IgD-negative memory B cell (primary cell): ENCODE measurements around the gene SEM1. TPM values are rescaled to one million over a fixed set of nuclear protein-coding genes. Genes with fewer than 3 reads are reported as not detected.
A peak's percentile ranks its signal among the peaks of the same experiment; 100 is the strongest.

Source experiments
- H3K27ac Mint-ChIP-seq, 3 donors: one replicate each; pipeline ENCODE4 v1.8.0; 2020 to 2022; ENCODE audit warnings: mild to moderate bottlenecking in 3 of 3, mixed read lengths in 3 of 3, moderate library complexity in 1 of 3
- H3K27me3 Mint-ChIP-seq: one replicate; pipeline ENCODE4 v1.8.0; 2021; ENCODE audit warnings: mixed read lengths
- H3K36me3 Mint-ChIP-seq: one replicate; pipeline ENCODE4 v1.8.0; 2020; ENCODE audit warnings: mild to moderate bottlenecking, mixed read lengths
- H3K4me1 Mint-ChIP-seq, 3 donors: one replicate each; pipeline ENCODE4 v1.8.0; 2020 to 2022; ENCODE audit warnings: mixed read lengths in 3 of 3, mild to moderate bottlenecking in 1 of 3
- H3K4me3 Mint-ChIP-seq, 4 donors: one replicate each; pipeline ENCODE4 v1.8.0; 2020 to 2022; ENCODE audit warnings: mild to moderate bottlenecking in 4 of 4, mixed read lengths in 4 of 4, moderate library complexity in 3 of 4
- H3K9me3 Mint-ChIP-seq, 3 donors: one replicate each; pipeline ENCODE4 v1.8.0; 2020 to 2021; ENCODE audit warnings: mixed read lengths in 3 of 3, mild to moderate bottlenecking in 1 of 3
- polyA plus RNA-seq: library from polyadenylated mRNA; unstranded; fragments of 300-500 nt; fragmentation: Illumina TruSeq; gene quantifications from one replicate; pipeline ENCODE4 v1.2.3, GENCODE V29; 2021

Gene SEM1
- polyA plus RNA-seq, 1 donor from 2014 or later, result 139 TPM

- Mint-ChIP-seq H3K4me3 (no peak overlapping the region), H3K36me3 (peaks cover 28% of the 10 kb centered on the region), H3K27me3 (no peaks in the 10 kb centered on the region), H3K9me3 (peaks cover 4 to 15% (median 5%) of the 10 kb centered on the region in 3 donors), H3K4me1 (peaks cover 7 to 20% (median 15%) of the 10 kb centered on the region in 3 donors), H3K27ac (no peak overlapping the region)
These were observed 23.3 kb downstream of the SEM1 start for GRCh38 chr7:96686305-96686704.

GRCh38 chr7:96685755-96686154, 23.9 kb downstream of the SEM1 start:
- H3K36me3 Mint-ChIP-seq, result peaks cover 32% of the 10 kb centered on the region
- no peaks in the 10 kb centered on the region for H3K27me3 Mint-ChIP-seq
- peaks cover 7 to 20% (median 16%) of the 10 kb centered on the region in 3 donors for H3K4me1 Mint-ChIP-seq
- peaks cover 4 to 15% (median 5%) of the 10 kb centered on the region in 3 donors for H3K9me3 Mint-ChIP-seq
- peak overlapping the region in 1 of 4 donors; percentile 66 for H3K4me3 Mint-ChIP-seq
- H3K27ac Mint-ChIP-seq, result no peak overlapping the region

GRCh38 chr7:96685353-96685752, 24.3 kb downstream of the SEM1 start:
- Mint-ChIP-seq H3K27ac (no peak overlapping the region), H3K4me1 (peaks cover 7 to 23% (median 18%) of the 10 kb centered on the region in 3 donors), H3K36me3 (peaks cover 34% of the 10 kb centered on the region), H3K27me3 (no peaks in the 10 kb centered on the region), H3K9me3 (peaks cover 4 to 15% (median 5%) of the 10 kb centered on the region in 3 donors), H3K4me3 (no peak overlapping the region)

GRCh38 chr7:96679886-96680285, 29.8 kb downstream of the SEM1 start:
- H3K36me3 Mint-ChIP-seq, result peaks cover 30% of the 10 kb centered on the region
- H3K27ac Mint-ChIP-seq, result no peak overlapping the region
- no peaks in the 10 kb centered on the region for H3K27me3 Mint-ChIP-seq
- H3K4me1 Mint-ChIP-seq, result peaks cover 0 to 16% (median 13%) of the 10 kb centered on the region in 3 donors
- peaks cover 4 to 11% (median 5%) of the 10 kb centered on the region in 3 donors for H3K9me3 Mint-ChIP-seq
- H3K4me3 Mint-ChIP-seq, result no peak overlapping the region

DNA sequence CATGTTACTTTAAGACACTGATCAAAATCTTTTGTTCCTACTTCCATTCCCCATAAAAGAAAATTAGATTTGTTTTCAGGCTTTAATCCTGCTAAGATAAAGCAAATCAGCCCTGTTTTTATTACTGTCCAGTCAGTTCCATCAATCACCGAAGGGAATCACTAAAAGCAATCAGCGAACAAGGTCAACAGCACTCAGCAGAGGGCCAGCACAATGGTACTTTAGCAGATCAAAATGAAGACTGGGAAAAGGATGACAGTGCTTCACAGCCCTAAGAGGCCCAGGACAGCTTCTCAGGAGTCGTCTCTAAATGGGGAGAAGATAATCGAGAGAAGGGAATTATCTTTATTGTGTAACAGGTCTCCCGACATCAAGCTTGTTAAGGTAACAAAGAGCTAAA, 32.7 kb downstream of the SEM1 start:
- Mint-ChIP-seq H3K27me3 (no peaks in the 10 kb centered on the region), H3K27ac (no peak overlapping the region), H3K4me3 (no peak overlapping the region), H3K36me3 (peaks cover 19% of the 10 kb centered on the region), H3K9me3 (peaks cover 1 to 2% (median 1%) of the 10 kb centered on the region in 3 donors), H3K4me1 (peaks cover 0 to 8% (median 7%) of the 10 kb centered on the region in 3 donors)

DNA sequence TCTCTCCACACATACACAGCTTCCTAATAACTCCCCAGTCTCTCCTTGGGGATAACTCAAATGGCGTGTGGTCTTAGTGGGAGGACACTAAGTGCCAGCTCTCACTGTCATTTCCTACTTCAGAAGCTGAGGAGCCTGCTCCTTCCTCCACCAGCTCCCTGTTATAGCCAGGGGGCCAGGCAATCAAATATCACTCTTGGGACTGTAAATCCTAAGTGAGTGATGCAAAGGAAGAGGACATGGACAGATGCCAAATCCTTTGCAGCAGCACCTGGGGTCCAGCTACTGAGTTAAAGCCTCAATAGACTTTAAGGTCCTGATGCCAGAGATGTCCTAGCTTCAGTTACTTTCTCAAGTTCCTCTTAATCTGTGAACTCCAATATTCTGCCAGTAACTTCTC, 34.1 kb downstream of the SEM1 start:
- H3K9me3 Mint-ChIP-seq, result no peaks in the 10 kb centered on the region
- no peak overlapping the region for H3K27ac Mint-ChIP-seq
- peaks cover 0 to 5% (median 5%) of the 10 kb centered on the region in 3 donors for H3K4me1 Mint-ChIP-seq
- peaks cover 8% of the 10 kb centered on the region for H3K36me3 Mint-ChIP-seq
- H3K4me3 Mint-ChIP-seq, result no peak overlapping the region
- H3K27me3 Mint-ChIP-seq, result no peaks in the 10 kb centered on the region

- Mint-ChIP-seq H3K4me1 (peaks cover 0 to 2% (median 0%) of the 10 kb centered on the region in 3 donors), H3K27me3 (no peaks in the 10 kb centered on the region), H3K27ac (no peak overlapping the region), H3K36me3 (peaks cover 6% of the 10 kb centered on the region), H3K4me3 (no peak overlapping the region), H3K9me3 (no peaks in the 10 kb centered on the region)
These were observed 35.1 kb downstream of the SEM1 start for GRCh38 chr7:96674565-96674964.

DNA sequence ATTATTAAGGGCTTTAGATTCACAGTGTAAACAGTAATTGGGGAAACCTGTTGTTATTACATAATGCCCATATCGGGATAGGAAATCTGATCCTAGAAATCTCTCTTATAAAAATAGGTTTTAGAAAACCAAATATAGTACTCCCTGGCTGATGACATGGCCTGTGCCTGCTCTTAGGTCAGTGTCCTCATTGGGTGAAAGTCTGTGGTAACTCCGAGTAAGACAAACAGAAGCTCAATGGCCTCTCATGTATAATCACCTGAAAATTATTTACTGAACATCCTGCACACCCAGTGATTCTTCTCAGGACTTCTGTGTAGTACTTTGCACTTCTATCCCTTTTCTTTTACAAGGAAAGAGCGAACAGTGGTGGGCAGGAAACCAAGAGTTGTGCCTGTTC, 37.8 kb downstream of the SEM1 start:
- no peaks in the 10 kb centered on the region for H3K27me3 Mint-ChIP-seq
- H3K4me3 Mint-ChIP-seq, result no peak overlapping the region
- H3K9me3 Mint-ChIP-seq, result no peaks in the 10 kb centered on the region
- H3K36me3 Mint-ChIP-seq, result peaks cover 6% of the 10 kb centered on the region
- peaks cover 0 to 2% (median 0%) of the 10 kb centered on the region in 3 donors for H3K4me1 Mint-ChIP-seq
- peak overlapping the region in 1 of 3 donors; percentile 54 for H3K27ac Mint-ChIP-seq

DNA sequence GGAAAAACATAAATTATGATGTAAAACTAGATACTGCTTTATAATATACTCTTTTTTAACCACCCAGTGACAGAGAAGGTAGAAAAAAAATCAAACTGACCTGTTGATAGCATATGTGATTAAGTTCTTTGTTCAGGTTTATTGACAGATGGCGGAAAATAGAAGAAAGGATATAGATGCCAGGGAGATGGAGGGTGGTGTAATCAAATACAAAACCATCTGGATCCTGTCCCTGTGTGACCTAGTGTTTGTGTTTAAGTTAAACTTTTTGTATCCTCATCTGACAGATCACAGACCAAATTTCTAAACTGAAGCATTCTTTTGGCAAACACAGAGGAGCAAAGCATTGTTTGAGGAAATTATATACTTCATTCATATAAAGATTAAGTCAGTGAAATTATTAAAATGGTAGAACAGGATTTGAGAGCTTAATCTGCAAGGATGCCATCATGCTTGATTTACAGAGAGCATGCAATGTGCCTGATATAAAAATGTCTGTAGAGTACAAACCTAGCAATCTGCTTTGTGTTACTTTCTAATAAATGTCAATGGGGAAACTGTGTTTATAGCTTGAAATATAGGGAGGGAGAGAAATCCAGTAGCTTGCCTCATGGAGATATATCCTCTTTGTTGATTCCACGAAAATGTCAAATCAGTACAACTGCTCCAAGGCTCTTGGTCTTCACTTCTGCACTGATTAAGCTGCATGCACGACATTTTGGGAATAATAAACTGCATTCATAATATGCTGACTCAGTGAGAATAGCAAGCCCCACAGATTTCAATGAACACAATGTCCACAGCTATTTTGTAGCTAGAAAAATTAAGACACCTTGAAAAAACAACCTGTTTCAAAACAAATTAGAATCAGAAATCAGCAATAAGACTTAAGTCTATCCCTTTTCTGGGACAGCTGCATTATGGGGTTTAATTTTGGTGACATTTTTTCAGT, 39.0 kb downstream of the SEM1 start:
- Mint-ChIP-seq H3K4me3 (no peak overlapping the region), H3K27ac (no peak overlapping the region), H3K27me3 (no peaks in the 10 kb centered on the region), H3K36me3 (peaks cover 9% of the 10 kb centered on the region), H3K4me1 (no peaks in the 10 kb centered on the region), H3K9me3 (no peaks in the 10 kb centered on the region)

DNA sequence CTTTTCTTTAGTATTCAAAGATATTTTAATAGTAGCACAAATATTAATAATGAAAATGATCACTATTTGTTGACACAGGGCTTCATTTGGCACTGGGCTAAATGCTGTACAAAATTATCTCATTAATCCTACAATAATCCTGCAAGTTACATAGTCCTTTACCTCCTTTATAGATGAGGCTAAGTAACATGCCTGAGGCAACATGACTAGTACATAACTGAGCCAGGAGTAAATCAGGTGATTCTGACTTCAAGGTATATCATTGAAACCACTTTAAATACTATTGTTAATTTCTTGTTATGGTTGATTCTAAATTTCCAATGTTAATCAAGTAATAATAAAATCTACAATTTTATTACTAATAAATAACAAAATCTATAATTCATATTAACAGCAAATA, 39.8 kb downstream of the SEM1 start:
- no peaks in the 10 kb centered on the region for H3K9me3 Mint-ChIP-seq
- H3K36me3 Mint-ChIP-seq, result peaks cover 9% of the 10 kb centered on the region
- H3K27ac Mint-ChIP-seq, result no peak overlapping the region
- H3K4me1 Mint-ChIP-seq, result no peaks in the 10 kb centered on the region
- no peaks in the 10 kb centered on the region for H3K27me3 Mint-ChIP-seq
- no peak overlapping the region for H3K4me3 Mint-ChIP-seq

- H3K9me3 Mint-ChIP-seq, result peaks cover 0 to 1% (median 0%) of the 10 kb centered on the region in 3 donors
- no peak overlapping the region for H3K27ac Mint-ChIP-seq
- no peaks in the 10 kb centered on the region for H3K27me3 Mint-ChIP-seq
- peaks cover 11 to 12% (median 12%) of the 10 kb centered on the region in 3 donors for H3K4me1 Mint-ChIP-seq
- peaks cover 5% of the 10 kb centered on the region for H3K36me3 Mint-ChIP-seq
- no peak overlapping the region for H3K4me3 Mint-ChIP-seq
These were observed 42.6 kb downstream of the SEM1 start for GRCh38 chr7:96667026-96667425.

- H3K27me3 Mint-ChIP-seq, result no peaks in the 10 kb centered on the region
- no peak overlapping the region for H3K27ac Mint-ChIP-seq
- peaks cover 0 to 2% (median 0%) of the 10 kb centered on the region in 3 donors for H3K9me3 Mint-ChIP-seq
- H3K4me3 Mint-ChIP-seq, result no peak overlapping the region
- peaks cover 3% of the 10 kb centered on the region for H3K36me3 Mint-ChIP-seq
- H3K4me1 Mint-ChIP-seq, result peaks cover 11 to 12% (median 12%) of the 10 kb centered on the region in 3 donors
These were observed 44.0 kb downstream of the SEM1 start for GRCh38 chr7:96665689-96666088.

- Mint-ChIP-seq H3K27ac (no peak overlapping the region), H3K27me3 (no peaks in the 10 kb centered on the region), H3K36me3 (peaks cover 3% of the 10 kb centered on the region), H3K4me1 (peaks cover 11 to 12% (median 12%) of the 10 kb centered on the region in 3 donors), H3K4me3 (no peak overlapping the region), H3K9me3 (peaks cover 0 to 2% (median 0%) of the 10 kb centered on the region in 3 donors)
These were observed 44.9 kb downstream of the SEM1 start for GRCh38 chr7:96664793-96665192.

GRCh38 chr7:96663871-96664445, 45.7 kb downstream of the SEM1 start:
- H3K4me3 Mint-ChIP-seq, result no peak overlapping the region
- H3K9me3 Mint-ChIP-seq, result peaks cover 0 to 2% (median 0%) of the 10 kb centered on the region in 3 donors
- H3K27me3 Mint-ChIP-seq, result no peaks in the 10 kb centered on the region
- peaks cover 3% of the 10 kb centered on the region for H3K36me3 Mint-ChIP-seq
- H3K4me1 Mint-ChIP-seq, result peaks cover 11 to 12% (median 12%) of the 10 kb centered on the region in 3 donors
- H3K27ac Mint-ChIP-seq, result peak overlapping the region in 1 of 3 donors; percentile 67

DNA sequence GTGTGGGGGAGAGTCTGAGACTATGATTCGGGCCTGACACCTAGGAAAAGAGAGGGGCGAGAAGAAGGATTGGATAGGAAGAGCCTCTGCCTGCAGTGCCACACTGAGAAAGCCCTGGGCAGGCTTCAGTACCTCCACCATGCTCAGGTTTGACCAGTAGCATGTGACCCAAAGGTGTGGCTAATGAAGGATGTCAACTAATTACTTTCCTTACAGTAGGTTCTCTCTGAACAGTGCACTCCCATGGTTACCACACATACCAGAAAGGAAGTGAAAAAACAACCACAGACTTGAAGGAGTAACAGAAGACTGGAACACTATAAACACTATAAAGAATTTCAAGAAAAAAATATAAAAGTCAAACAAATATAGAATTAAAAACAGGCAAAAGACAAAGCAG, 46.2 kb downstream of the SEM1 start:
- H3K36me3 Mint-ChIP-seq, result peaks cover 3% of the 10 kb centered on the region
- no peaks in the 10 kb centered on the region for H3K27me3 Mint-ChIP-seq
- H3K4me3 Mint-ChIP-seq, result no peak overlapping the region
- H3K9me3 Mint-ChIP-seq, result peaks cover 0 to 2% (median 0%) of the 10 kb centered on the region in 3 donors
- H3K4me1 Mint-ChIP-seq, result peaks cover 11 to 12% (median 12%) of the 10 kb centered on the region in 3 donors
- H3K27ac Mint-ChIP-seq, result peak overlapping the region in 2 of 3 donors; percentile 59 to 67
